Neural cell (in vitro differentiated cells): ENCODE data around the gene POMT1.

Source experiments
- EP300 ChIP-seq: fragments of 450-650 bp; conservative IDR thresholded peaks from 2 replicates; pipeline ENCODE4 v1.6.1; 2014; ENCODE audit warnings: antibody characterized with exemption, mild to moderate bottlenecking, moderate library complexity; ENCODE audit not compliant: poor library complexity, severe bottlenecking
- TF ChIP-seq, protein P1 (sequence below): fragments of 450-650 bp; IDR thresholded peaks from 2 replicates; pipeline ENCODE4 v1.5.1; 2014; ENCODE audit warnings: antibody characterized with exemption, mild to moderate bottlenecking, moderate library complexity; ENCODE audit not compliant: poor library complexity, severe bottlenecking

DNA sequence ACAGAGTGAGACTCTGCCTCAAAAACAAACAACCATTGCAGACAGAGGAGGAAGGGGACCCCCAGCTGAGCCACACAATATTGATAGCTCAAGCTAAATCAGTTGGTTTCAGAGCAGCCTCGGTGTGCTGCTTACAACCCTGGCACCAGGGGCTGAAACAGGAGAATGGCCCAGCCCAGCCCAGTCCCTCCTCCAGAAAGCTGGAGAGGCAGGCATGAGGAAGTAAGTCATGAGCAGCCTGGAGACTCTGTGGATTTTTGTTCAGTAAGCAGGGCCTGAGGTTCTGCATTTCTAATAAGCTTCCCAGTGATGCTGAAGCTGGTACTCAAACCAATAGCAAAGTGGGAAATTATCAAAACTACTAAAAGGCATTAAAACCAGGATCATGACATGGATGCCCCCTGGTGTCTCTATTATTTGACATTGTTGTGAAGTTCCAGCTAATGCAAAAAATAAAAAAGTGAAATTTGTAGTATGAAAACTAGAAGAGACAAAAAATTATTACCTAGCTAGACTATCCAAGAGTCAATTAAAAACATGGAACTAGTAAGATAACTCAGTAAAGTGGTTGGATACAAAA is 56.8 kb downstream of the POMT1 start:
- TF ChIP-seq, protein P1, sequence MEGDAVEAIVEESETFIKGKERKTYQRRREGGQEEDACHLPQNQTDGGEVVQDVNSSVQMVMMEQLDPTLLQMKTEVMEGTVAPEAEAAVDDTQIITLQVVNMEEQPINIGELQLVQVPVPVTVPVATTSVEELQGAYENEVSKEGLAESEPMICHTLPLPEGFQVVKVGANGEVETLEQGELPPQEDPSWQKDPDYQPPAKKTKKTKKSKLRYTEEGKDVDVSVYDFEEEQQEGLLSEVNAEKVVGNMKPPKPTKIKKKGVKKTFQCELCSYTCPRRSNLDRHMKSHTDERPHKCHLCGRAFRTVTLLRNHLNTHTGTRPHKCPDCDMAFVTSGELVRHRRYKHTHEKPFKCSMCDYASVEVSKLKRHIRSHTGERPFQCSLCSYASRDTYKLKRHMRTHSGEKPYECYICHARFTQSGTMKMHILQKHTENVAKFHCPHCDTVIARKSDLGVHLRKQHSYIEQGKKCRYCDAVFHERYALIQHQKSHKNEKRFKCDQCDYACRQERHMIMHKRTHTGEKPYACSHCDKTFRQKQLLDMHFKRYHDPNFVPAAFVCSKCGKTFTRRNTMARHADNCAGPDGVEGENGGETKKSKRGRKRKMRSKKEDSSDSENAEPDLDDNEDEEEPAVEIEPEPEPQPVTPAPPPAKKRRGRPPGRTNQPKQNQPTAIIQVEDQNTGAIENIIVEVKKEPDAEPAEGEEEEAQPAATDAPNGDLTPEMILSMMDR, result no peak
- TF ChIP-seq EP300, result no peak
